Measurements from ENCODE around the gene TMEM178B.

DNA sequence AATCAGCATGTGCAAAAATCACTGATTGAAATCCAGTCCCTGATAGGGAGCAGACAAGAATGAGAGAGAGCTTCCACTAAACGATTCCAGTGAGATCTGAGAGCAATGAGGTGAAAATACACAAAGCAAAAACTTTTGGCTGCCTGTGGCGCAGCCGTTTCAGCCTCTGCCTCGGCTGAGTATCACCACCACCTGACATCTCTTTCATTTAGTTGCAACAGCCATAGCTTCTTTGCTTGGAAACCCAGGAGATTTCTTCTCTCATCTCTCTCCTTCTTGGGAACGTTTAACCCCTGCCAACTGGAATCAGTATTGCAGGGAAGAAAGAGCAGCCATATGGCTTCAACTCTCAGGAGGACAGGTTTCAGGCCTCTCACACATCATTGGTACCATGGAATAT, 240.0 kb downstream of the TMEM178B start:
- TF ChIP-seq, protein P1, sequence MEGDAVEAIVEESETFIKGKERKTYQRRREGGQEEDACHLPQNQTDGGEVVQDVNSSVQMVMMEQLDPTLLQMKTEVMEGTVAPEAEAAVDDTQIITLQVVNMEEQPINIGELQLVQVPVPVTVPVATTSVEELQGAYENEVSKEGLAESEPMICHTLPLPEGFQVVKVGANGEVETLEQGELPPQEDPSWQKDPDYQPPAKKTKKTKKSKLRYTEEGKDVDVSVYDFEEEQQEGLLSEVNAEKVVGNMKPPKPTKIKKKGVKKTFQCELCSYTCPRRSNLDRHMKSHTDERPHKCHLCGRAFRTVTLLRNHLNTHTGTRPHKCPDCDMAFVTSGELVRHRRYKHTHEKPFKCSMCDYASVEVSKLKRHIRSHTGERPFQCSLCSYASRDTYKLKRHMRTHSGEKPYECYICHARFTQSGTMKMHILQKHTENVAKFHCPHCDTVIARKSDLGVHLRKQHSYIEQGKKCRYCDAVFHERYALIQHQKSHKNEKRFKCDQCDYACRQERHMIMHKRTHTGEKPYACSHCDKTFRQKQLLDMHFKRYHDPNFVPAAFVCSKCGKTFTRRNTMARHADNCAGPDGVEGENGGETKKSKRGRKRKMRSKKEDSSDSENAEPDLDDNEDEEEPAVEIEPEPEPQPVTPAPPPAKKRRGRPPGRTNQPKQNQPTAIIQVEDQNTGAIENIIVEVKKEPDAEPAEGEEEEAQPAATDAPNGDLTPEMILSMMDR (IDR thresholded peaks at IDR 0.05): no peak
- TF ChIP-seq POLR2A (IDR thresholded peaks at IDR 0.05): no peak

All from lower leg skin (tissue), 3 donors.